Neutrophil (primary cell): Measurements from ENCODE around the gene TGM1.

Experiments used
- H3K27ac ChIP-seq: fragments of 200-600 bp; sonication (generic); 2 replicates; pipeline ENCODE4 v1.5.1; 2016; ENCODE audit warnings: mild to moderate bottlenecking, moderate library complexity
- H3K27me3 ChIP-seq: fragments of 200-600 bp; sonication (generic); 2 replicates; pipeline ENCODE4 v1.6.0; 2016; ENCODE audit warnings: mild to moderate bottlenecking
- H3K36me3 ChIP-seq: fragments of 200-600 bp; sonication (generic); 2 replicates; pipeline ENCODE4 v1.5.1; 2017
- H3K4me1 ChIP-seq, 2 experiments: fragments of 200-600 bp in 1 of 2; sonication (generic) in 1 of 2; 1 replicate in 1 of 2; 2 replicates in 1 of 2; pipeline versions ENCODE4 v1.5.1 to v1.6.1; 2013 to 2016; ENCODE audit warnings: low read depth in 1 of 2, low read length in 1 of 2, mild to moderate bottlenecking in 1 of 2, moderate library complexity in 1 of 2; ENCODE audit not compliant: control insufficient read depth in 1 of 2, insufficient read depth in 1 of 2
- H3K4me3 ChIP-seq, 2 experiments: fragments of 200-600 bp in 1 of 2; sonication (generic) in 1 of 2; 1 replicate in 1 of 2; 2 replicates in 1 of 2; pipeline ENCODE4 v1.5.1; 2013 to 2016; ENCODE audit warnings: low read depth in 1 of 2, low read length in 1 of 2, mild to moderate bottlenecking in 1 of 2, moderate library complexity in 1 of 2
- H3K9me3 ChIP-seq: fragments of 200-600 bp; sonication (generic); 2 replicates; pipeline ENCODE4 v1.5.1; 2016
- CTCF ChIP-seq: fragments of 200-600 bp; sonication (generic); IDR thresholded peaks from 2 replicates; pipeline ENCODE4 v1.5.1; 2016; ENCODE audit warnings: antibody characterized with exemption

TGM1 gene

GRCh38 chr14:24268225-24268624, 5.2 kb upstream of the TGM1 start:
- H3K4me1 ChIP-seq = peaks cover 22 to 24% of the 10 kb centered on the region in 2 experiments
- no peak for TF ChIP-seq CTCF
- H3K9me3 ChIP-seq = no peaks in the 10 kb centered on the region
- peaks cover 46% of the 10 kb centered on the region for H3K36me3 ChIP-seq
- H3K27ac ChIP-seq = no peak overlapping the region
- H3K4me3 ChIP-seq = no peak overlapping the region
- no peaks in the 10 kb centered on the region for H3K27me3 ChIP-seq

- no peak for TF ChIP-seq CTCF
- Histone ChIP-seq H3K4me3 (no peak overlapping the region), H3K27me3 (no peaks in the 10 kb centered on the region), H3K36me3 (peaks cover 46% of the 10 kb centered on the region), H3K27ac (no peak overlapping the region), H3K9me3 (no peaks in the 10 kb centered on the region), H3K4me1 (peaks cover 15 to 16% of the 10 kb centered on the region in 2 experiments)
Observed at GRCh38 chr14:24267516-24267915, 4.5 kb upstream of the TGM1 start.

- Histone ChIP-seq H3K4me1 (peaks cover 6 to 8% of the 10 kb centered on the region in 2 experiments), H3K27ac (no peak overlapping the region), H3K27me3 (no peaks in the 10 kb centered on the region), H3K4me3 (no peak overlapping the region), H3K36me3 (peaks cover 46% of the 10 kb centered on the region), H3K9me3 (no peaks in the 10 kb centered on the region)
- no peak for TF ChIP-seq CTCF
Observed at GRCh38 chr14:24266344-24267244, 3.6 kb upstream of the TGM1 start.

- Histone ChIP-seq H3K27ac (no peak overlapping the region), H3K9me3 (no peaks in the 10 kb centered on the region), H3K27me3 (no peaks in the 10 kb centered on the region), H3K36me3 (peaks cover 59% of the 10 kb centered on the region), H3K4me3 (no peak overlapping the region), H3K4me1 (no peaks in the 10 kb centered on the region)
- TF ChIP-seq CTCF = no peak
Observed at GRCh38 chr14:24264298-24264697, 1.3 kb upstream of the TGM1 start.

- Histone ChIP-seq H3K4me3 (no peak overlapping the region), H3K4me1 (no peaks in the 10 kb centered on the region), H3K36me3 (peaks cover 55% of the 10 kb centered on the region), H3K27ac (no peak overlapping the region), H3K9me3 (no peaks in the 10 kb centered on the region), H3K27me3 (no peaks in the 10 kb centered on the region)
- TF ChIP-seq CTCF = no peak
Observed at GRCh38 chr14:24263848-24264247, 871 bp upstream of the TGM1 start.
